Measurements from ENCODE around the gene URAD.

GRCh38 chr13:28037399-28037798 is 48.9 kb upstream of the URAD start:
- TF ChIP-seq, protein P1, sequence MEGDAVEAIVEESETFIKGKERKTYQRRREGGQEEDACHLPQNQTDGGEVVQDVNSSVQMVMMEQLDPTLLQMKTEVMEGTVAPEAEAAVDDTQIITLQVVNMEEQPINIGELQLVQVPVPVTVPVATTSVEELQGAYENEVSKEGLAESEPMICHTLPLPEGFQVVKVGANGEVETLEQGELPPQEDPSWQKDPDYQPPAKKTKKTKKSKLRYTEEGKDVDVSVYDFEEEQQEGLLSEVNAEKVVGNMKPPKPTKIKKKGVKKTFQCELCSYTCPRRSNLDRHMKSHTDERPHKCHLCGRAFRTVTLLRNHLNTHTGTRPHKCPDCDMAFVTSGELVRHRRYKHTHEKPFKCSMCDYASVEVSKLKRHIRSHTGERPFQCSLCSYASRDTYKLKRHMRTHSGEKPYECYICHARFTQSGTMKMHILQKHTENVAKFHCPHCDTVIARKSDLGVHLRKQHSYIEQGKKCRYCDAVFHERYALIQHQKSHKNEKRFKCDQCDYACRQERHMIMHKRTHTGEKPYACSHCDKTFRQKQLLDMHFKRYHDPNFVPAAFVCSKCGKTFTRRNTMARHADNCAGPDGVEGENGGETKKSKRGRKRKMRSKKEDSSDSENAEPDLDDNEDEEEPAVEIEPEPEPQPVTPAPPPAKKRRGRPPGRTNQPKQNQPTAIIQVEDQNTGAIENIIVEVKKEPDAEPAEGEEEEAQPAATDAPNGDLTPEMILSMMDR (IDR thresholded peaks at IDR 0.05), result no peak
- TF ChIP-seq POLR2AphosphoS5 (IDR thresholded peaks at IDR 0.05) (no peak), POLR2A (IDR thresholded peaks at IDR 0.05; ENCODE audit: low read depth) (no peak)
